Measurements from ENCODE around the gene DMBT1.
"Not testable (repeated sequence)": the region's sequence is repeated elsewhere in the genome, so short reads cannot be mapped to it uniquely, and the experiment has no call there.

The DMBT1 gene

GRCh38 chr10:122571892-122572291, 11.3 kb downstream of the DMBT1 start:
- DNase-seq: peak in 4 of 10 donors; percentile 35 to 87 (median 42)
- intact Hi-C loops (cut with DNase I): no loop called here

DNA sequence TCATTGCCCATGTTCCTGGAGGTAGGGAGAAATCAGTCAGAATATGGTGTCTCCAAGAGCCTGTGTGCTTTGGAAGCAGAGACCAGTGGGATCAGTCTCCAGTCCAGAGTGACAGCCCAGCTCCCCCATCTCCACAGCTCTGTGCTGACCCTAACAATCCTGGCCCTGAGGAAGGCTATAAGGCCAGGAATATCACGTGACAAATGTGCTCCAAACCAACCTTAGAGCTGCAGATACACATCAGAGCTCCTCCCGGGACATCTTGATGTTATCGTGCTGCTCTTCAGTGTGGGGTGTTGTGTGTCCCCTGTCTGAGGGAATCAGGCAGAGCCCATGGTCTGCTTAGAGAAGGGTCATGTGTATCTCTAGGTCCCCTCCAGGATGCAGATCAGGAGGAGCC, 15.2 kb downstream of the DMBT1 start:
- no peak for DNase-seq
- intact Hi-C loops (cut with DNase I): no loop called here

- intact Hi-C loops (cut with DNase I): no loop called here
- DNase-seq: no peak
These were observed 15.7 kb downstream of the DMBT1 start for GRCh38 chr10:122576291-122576690.

DNA sequence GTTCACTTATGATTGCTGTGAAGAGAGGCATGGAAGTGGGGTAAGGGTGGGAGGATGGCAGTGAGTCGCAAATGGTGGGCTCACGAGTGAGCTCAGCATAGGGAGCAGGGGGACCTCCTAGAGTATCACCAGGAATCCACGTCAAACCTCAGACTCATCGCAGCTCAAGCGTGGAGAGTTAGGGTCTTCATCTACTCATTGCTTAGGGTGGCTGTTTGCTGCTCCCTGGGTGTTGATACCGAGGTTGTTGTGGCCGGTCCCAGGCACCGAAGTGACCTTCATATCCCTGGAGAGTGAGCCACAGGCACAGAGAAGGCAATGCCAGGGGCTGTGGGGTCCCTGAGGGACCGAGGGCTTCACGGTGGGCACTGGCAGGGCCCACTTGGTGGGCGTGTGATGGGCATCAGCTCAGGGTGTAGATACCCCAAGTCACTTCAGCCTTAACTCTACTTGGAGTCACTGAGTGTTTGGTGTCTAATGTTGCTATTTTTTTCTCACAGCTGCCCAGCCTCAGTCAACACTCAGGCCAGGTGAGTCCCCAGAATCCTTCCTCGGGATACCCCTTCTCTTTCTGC, 16.8 kb downstream of the DMBT1 start:
- intact Hi-C loops (cut with DNase I): no loop called here
- DNase-seq: no peak

- DNase-seq; intact Hi-C loops (cut with DNase I): not testable (repeated sequence)
These were observed 25.5 kb downstream of the DMBT1 start for GRCh38 chr10:122586070-122586469.

DNA sequence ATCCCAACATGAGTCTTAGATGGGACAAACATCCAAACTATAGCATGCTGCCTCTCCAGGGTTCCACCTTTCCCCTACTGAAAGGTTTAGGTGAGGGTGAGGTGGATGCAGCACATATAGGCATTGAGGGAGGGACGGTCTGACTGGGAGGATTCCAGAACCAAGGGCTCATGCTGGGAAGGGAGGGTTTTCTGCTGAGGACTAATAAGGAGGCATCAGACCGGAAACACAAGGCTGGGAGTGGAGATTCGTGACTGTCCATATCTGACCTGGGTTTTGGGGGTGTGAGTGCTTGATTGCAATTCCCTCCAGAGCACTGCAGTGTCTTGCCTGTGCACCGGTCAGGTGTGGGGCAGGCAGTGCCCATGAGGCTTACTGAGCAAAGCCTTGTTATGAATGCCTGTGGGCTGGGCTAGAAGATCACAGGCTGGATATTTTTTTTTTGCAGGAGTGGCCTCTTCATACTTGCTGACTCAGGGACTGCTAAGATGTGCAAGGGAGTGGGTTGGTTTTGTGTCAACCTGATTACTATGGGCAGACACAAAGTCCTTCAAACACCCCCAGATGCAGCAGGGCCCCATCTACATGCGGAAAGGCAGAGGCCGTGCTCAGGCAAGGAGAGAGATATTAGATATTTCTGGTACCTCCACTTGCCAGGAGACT, 26.7 kb downstream of the DMBT1 start:
- intact Hi-C loops (cut with DNase I): no loop called here
- no peak for DNase-seq

DNA sequence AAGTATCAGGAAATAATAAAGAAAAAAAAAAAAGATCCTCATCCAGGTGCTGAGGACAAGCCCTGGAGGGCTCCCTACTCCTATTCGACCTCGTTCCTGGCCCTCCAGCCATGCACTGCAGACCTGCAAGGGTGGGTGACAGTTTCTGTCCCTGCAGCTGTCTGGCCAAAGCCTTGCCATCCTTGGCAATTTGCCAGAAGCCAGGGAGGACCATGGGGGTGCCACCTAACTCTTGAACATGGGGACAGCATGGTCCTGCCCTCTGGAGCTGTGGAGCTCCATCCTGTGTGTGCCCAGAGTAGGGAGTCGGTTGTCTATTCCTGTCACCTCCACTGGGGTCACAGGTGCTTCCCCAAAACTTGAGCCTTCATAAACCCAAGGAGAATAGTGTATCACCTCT, 27.8 kb downstream of the DMBT1 start:
- intact Hi-C loops (cut with DNase I): no loop called here
- no peak for DNase-seq

DNA sequence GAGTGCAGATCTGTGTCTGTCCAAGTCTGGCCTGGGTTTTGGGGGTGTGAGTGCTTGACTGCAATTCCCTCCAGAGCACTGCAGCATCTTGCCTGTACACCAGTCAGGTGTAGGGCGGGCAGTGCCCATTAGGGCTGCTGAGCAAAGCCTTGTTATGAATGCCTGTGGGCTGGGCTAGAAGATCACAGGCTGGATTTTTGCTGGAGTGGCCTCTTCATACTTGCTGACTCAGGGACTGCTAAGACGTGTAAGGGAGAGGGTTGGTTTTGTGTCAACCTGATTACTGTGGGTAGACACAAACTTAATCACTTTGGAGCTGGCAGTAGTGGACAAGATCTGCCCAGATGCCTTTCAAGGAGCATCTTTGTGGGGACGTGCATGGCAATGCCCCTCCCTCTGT, 29.6 kb downstream of the DMBT1 start:
- no peak for DNase-seq
- intact Hi-C loops (cut with DNase I): no loop called here

- DNase-seq: peak in 1 of 10 donors; percentile 79
- intact Hi-C loops (cut with DNase I): no loop called here
These were observed 31.2 kb downstream of the DMBT1 start for GRCh38 chr10:122591736-122592135.

GRCh38 chr10:122592161-122592560, 31.6 kb downstream of the DMBT1 start:
- intact Hi-C loops (cut with DNase I): no loop called here
- no peak for DNase-seq

DNA sequence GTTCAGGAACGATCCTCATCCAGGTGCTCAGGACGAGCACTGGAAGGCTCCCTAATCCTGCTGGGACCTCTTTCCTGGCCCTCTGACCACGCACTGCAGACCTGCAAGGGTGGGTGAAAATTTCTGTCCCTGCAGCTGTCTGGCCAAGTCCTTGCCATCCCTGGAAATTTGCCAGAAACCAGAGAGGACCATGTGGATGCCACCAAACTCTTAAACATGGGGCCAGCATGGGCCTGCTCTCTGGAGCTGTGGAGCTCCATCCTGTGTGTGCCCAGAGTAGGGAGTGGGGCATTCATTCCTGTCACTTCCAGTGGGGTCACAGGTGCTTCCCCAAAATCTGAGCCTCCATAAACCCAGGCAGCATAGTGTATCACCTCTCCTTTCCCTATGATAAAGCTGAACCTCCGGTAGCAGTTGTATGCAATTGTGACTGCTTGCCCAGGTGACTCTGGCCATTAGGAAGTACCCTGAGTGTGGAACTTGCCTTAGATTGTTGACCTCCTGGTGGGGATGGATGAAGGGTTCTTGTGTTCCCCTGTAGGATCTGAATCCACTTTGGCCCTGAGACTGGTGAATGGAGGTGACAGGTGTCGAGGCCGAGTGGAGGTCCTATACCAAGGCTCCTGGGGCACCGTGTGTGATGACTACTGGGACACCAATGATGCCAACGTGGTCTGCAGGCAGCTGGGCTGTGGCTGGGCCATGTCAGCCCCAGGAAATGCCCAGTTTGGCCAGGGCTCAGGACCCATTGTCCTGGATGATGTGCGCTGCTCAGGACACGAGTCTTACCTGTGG, 57.1 kb downstream of the DMBT1 start:
- intact Hi-C loops (cut with DNase I): no loop called here

GRCh38 chr10:122618461-122619165, 58.1 kb downstream of the DMBT1 start:
- peak in 1 of 10 donors; percentile 62 for DNase-seq
- intact Hi-C loops (cut with DNase I): no loop called here

More for the DNA sequence above, 57.1 kb downstream of the DMBT1 start:
- peak in 1 of 10 donors; percentile 7 for DNase-seq

DNA sequence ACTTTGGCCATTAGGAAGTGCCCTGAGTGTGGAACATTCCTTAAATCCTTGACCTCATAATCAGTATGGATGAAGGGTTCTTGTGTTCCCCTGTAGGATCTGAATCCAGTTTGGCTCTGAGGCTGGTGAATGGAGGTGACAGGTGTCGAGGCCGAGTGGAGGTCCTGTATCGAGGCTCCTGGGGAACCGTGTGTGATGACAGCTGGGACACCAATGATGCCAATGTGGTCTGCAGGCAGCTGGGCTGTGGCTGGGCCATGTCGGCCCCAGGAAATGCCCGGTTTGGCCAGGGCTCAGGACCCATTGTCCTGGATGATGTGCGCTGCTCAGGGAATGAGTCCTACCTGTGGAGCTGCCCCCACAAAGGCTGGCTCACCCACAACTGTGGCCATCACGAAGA, 60.4 kb downstream of the DMBT1 start:
- intact Hi-C loops (cut with DNase I): not testable (repeated sequence)
- peak in 1 of 10 donors; percentile 40 for DNase-seq

DNA sequence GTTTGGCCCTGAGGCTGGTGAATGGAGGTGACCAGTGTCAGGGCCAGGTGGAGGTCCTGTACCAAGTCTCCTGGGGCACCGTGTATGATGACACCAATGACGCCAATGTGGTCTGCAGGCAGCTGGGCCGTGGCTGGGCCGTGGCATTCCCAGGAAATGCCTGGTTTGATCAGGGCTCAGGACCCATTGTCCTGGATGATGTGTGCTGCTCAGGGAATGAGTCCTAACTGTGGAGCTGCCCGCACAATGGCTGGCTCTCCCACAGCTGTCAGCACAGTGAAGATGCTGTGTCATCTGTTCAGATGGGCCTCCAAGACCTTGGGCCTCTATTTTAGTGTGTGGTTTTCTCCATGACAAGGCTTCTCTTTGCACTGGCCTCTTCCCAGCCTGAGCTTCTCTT, 64.0 kb downstream of the DMBT1 start:
- intact Hi-C loops (cut with DNase I): no loop called here
- peak in 1 of 10 donors; percentile 50 for DNase-seq

DNA sequence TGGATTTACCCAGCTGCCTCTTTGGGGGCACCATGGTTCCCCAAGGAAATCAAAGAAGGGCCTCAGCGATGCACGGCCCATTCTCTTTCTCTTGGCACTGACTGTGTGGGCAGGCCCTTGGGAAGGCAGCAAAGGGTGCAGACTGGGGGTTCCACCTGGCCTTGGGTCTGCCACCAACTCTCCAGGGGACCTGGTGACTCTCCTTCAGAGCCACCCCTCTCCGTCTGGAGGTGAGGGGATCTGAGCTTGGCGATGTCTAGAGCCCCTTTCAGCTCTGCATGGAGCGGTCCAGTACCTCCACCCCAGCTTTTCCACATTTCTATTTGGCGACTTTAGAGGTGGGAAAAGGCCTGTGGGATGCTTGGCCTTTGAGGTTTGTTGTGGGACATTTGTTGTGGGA, 70.0 kb downstream of the DMBT1 start:
- intact Hi-C loops (cut with DNase I): no loop called here
- peak in 1 of 10 donors; percentile 33 for DNase-seq

DNA sequence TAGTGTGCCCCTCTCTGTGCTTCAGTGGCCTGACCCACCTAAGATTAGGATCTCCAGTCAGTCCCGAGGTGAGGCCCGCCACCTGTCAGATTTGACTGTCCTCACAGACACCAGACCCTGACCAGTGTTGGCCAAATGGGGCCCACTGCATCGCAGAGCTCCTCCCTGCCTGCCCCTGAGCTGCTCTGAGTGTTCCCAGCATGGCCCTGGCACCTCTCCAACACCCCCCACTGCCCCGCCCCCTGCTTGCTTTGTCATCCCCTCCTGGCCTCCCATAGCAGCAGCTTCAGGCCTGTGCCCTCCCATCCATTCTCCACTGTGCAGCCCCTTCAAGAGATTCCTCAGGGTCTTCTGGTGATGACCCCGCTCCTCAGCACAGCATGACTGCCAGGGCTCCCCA, 71.5 kb downstream of the DMBT1 start:
- intact Hi-C loops (cut with DNase I): no loop called here
- peak in 1 of 10 donors; percentile 54 for DNase-seq

DNA sequence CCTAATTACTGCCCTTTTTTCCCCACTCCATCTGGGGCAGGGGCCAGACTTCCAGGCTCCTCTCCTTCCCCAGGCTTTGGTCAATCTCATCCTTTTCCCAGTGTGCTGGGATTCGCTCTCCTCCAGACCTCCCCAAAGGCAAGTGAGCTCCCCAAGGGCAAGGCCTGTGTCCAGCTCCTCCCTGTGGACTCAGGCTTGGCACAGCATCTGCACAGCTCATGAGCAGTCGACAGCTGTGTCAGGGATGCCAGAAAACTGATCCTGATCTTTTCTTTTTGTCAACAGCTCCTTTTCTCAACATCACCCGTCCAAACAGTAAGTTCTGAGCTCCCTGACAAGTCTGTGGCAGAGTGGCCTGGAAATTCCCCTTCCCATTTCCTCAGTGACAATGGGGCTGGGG, 72.0 kb downstream of the DMBT1 start:
- peak in 1 of 10 donors; percentile 29 for DNase-seq
- intact Hi-C loops (cut with DNase I): no loop called here

- DNase-seq: peak in 1 of 10 donors; percentile 30
- intact Hi-C loops (cut with DNase I): no loop called here
These were observed 76.4 kb downstream of the DMBT1 start for GRCh38 chr10:122636953-122637352.

DNA sequence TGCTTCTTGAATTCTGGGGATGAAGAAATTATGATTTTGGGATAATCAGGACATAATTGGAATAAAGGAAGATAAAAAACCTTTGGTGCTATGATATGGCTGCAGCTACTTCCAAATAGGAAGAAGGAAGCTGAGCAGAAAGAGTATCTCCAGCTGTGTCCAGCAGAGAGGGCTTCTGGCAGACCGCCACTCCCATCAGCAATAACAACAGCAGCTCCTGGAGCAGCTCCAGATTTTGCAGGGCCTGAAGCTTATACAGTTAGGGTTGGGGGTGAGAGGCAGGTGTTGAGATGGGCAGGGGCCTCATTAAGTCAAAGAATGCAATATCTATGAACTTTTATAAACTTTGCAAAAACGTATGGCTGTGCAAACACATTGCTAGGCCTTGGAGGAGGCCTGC, 76.8 kb downstream of the DMBT1 start:
- intact Hi-C loops (cut with DNase I): no loop called here
- peak in 4 of 10 donors; percentile 22 to 84 (median 35) for DNase-seq

- intact Hi-C loops (cut with DNase I): no loop called here
- peak in 1 of 10 donors; percentile 71 for DNase-seq
These were observed 77.6 kb downstream of the DMBT1 start for GRCh38 chr10:122638106-122638505.

DNA sequence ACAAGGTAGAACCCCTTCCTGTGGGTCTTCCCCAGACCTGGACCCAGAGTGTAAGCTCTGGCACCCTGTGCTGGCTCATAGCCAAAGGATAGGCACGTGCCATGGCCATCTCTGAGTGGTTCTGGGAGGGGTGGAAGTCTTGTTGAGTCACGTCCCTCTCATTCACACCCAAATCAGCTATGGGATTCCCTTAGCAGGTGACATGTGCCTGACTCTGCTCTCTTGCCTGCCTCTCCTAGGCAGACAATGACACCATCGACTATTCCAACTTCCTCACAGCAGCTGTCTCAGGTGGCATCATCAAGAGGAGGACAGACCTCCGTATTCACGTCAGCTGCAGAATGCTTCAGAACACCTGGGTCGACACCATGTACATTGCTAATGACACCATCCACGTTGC, 79.2 kb downstream of the DMBT1 start:
- DNase-seq: peak in 1 of 10 donors; percentile 49
- intact Hi-C loops (cut with DNase I): no loop called here
